ENCODE measurements around the gene RANBP3L. TPM values are rescaled to one million over a fixed set of nuclear protein-coding genes. Genes with fewer than 3 reads are reported as not detected.
A peak's percentile ranks its signal among the peaks of the same experiment; 100 is the strongest.

RANBP3L gene
- polyA plus RNA-seq, 1 experiment: not detected

DNA sequence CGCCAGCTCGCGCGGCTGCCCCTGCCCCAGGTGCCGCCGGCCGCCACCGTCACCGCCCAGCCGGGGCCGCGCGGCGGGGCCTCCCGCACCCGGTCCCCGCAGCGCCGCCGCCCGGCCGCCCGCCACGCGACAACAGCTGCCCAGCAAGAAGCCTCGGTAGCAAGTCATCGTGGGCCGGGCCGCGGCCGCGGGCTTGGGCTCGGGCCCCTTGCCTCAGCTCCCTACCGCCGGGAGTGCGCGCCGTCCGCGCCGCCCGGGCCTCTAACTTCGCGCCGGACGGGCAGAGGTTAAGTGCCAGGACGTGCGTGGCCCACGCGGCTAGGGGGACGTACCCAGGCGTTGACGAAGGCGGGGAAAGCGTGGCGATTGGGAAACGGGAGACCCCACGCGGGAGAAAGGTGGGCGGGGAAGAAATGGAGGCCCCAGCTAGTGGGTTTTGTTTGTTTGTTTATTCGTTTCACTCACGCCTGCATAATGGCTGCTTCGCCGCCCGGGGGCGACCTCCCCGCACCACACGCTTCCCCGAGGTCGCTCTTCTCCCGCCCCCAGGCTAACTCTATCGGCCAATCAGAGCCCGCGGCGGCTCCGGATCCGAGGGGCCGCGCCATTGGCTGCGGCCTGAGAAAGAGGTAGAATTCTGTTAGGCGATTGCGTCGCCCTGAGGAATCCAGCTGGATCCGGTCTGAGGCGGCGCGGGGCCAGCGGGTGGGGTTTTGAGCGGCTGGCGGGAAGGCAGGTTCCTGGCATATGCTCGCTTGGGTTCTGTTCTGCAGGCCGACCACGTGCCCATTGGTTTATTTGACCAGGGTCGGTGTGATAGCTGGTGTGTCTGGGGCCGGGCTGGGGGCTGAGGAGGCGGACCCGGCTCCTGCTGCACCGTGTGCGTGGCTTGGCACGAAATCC lies 59.8 kb downstream of the RANBP3L start, which contains the start of gene NADK2:
Gene NADK2 (minus strand): TSS at position 295 of the 903 bp plus-strand sequence. CDS start 127 bp downstream, at position 168.
- H3K27ac ChIP-seq (ENCODE audit: low read depth, low read length): peak within 1 kb of the TSS; percentile 91
- CTCF ChIA-PET: interaction anchor here (0.9 to 3.9 kb wide), 20 partner anchors 10 to 454 kb away, joined by 3 to 28 read pairs (median 5); partner anchors contain the start of genes LMBRD2, RANBP3L and SKP2
- peak within 1 kb of the TSS; percentile 73 for H3K4me3 ChIP-seq (ENCODE audit: low read depth, low read length)
- no peaks in the 10 kb centered on the region for H3K27me3 ChIP-seq (ENCODE audit: control insufficient read depth, insufficient read depth, low read length)
- POLR2A ChIA-PET: interaction anchor here (0.6 to 2.5 kb wide), 12 partner anchors 11 to 162 kb away, joined by 3 to 17 read pairs (median 5); partner anchors contain the start of genes LMBRD2 and SKP2
- H3K9me3 ChIP-seq (ENCODE audit: control insufficient read depth, insufficient read depth, low read length): no peaks in the 10 kb centered on the region; the same call in 1 of the 2 replicates
- DNase-seq (ENCODE audit: low read depth, low spot score): peak; percentile 82
- TF ChIP-seq CTCF (IDR thresholded peaks at IDR 0.05; ENCODE audit: low read depth, low read length): peak; percentile 63

DNA sequence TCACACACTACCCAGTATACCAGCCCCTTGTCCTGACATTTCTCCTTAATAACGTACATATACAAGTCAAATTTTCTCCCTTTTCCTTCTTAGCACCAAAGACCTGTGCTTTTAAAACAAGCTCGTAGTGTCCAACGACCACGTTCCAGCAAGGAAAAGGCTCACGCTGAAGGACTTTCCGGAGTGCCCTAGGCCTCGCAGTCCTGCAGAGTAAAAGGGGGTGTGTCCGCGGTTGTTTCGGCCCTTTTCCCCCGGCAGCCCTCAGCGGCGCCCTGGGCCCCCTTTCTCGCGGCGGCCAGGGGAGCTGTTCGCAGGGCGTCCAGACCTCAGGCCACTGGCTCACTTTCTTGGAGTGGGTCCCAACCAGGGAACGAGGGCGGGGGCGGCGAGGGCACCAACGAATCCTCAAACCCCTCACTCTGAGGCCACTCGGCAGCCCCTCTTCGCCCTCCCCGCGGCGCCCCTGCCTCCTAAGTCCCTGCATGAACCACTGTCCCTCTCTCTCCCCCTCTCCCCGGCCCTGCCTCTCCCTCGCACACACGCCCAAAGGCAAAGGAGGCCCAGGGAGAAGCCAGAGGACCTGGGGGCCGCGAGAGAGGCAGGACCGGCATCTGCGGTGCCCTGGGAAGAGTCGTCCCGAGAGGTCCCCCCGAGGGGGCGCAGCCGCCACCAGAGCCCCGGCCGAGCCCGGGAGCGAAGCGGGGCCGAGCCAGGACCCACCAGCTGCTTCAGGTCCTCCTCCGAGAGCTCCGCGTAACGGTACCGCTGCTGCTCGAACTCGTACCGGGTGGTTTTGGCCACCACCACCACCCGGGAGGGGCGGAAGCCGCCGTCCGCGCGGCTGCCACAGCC lies 60.7 kb downstream of the RANBP3L start:
- H3K27ac ChIP-seq (ENCODE audit: low read depth, low read length): peak overlapping the region; percentile 89
- no peaks in the 10 kb centered on the region for H3K27me3 ChIP-seq (ENCODE audit: control insufficient read depth, insufficient read depth, low read length)
- DNase-seq (ENCODE audit: low read depth, low spot score): peak; percentile 16
- TF ChIP-seq CTCF (IDR thresholded peaks at IDR 0.05; ENCODE audit: low read depth, low read length): no peak; the same call in 1 of the 2 replicates
- POLR2A ChIA-PET: interaction anchor here (0.6 to 2.5 kb wide), 10 partner anchors 11 to 90 kb away, joined by 3 to 17 read pairs (median 5); partner anchors contain the start of genes LMBRD2 and SKP2
- CTCF ChIA-PET: interaction anchor here (1.0 to 3.9 kb wide), 18 partner anchors 11 to 455 kb away, joined by 3 to 28 read pairs (median 6); partner anchors contain the start of genes LMBRD2, RANBP3L and SKP2
- H3K9me3 ChIP-seq (ENCODE audit: control insufficient read depth, insufficient read depth, low read length): no peaks in the 10 kb centered on the region; the same call in 1 of the 2 replicates
- peak overlapping the region; percentile 73 for H3K4me3 ChIP-seq (ENCODE audit: low read depth, low read length)

DNA sequence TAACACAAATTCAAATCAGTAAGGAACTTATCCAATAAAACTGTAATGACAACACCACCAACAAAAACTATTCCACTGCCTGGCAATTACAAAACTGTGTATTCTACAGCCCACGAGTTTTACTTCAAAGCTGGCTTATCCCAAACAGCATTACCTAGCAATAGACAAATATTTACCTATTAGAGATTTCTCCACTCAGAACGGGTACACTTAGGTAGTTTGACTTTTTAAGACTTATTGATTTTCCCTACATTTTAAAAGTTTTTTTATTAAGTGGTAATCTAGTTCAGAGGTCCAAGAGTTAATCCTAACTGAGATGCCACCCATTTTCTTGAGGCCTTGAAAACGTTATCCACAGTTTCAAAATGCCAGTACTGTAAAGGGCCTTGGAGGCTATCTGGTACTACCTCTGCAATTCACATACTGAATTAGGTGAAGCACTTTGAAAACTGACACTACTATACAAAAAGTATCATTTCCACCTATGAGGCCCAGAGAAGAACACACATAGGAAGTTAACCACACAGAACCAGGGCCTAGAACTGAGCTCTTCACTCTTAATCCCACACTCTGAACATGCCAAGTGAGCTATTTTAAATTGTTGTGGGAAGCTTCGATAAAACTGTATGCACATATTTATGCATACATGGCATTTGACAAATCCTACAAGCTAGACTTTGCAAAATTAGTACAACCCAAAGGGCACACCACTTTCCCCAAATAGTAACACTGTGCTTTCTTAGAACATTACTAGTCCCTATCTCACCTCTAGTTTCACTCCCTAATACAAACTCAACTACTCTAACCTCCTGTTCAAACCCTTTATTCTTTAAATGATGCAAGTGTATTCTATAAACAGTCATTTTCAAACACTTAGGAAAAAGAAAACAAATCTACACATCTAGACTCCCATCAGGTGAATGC lies 62.1 kb downstream of the RANBP3L start:
- no peak for DNase-seq (ENCODE audit: low read depth, low spot score)
- CTCF ChIA-PET: interaction anchor here (1.0 to 3.9 kb wide), 4 partner anchors 11 to 160 kb away, joined by 6 to 28 read pairs (median 14); no protein-coding TSS in a partner anchor
- Histone ChIP-seq H3K27ac (ENCODE audit: low read depth, low read length) (no peak overlapping the region), H3K9me3 (ENCODE audit: control insufficient read depth, insufficient read depth, low read length) (no peaks in the 10 kb centered on the region; the same call in 1 of the 2 replicates), H3K4me3 (ENCODE audit: low read depth, low read length) (peak overlapping the region; percentile 73), H3K27me3 (ENCODE audit: control insufficient read depth, insufficient read depth, low read length) (no peaks in the 10 kb centered on the region)
- no peak for TF ChIP-seq CTCF (IDR thresholded peaks at IDR 0.05; ENCODE audit: low read depth, low read length)
- POLR2A ChIA-PET: interaction anchor here (0.6 kb wide), 1 partner anchor 35 kb away, joined by 4 read pairs; no protein-coding TSS in a partner anchor

All from AG04450 (cell line).